Measurements from ENCODE around the gene CD180.

DNA sequence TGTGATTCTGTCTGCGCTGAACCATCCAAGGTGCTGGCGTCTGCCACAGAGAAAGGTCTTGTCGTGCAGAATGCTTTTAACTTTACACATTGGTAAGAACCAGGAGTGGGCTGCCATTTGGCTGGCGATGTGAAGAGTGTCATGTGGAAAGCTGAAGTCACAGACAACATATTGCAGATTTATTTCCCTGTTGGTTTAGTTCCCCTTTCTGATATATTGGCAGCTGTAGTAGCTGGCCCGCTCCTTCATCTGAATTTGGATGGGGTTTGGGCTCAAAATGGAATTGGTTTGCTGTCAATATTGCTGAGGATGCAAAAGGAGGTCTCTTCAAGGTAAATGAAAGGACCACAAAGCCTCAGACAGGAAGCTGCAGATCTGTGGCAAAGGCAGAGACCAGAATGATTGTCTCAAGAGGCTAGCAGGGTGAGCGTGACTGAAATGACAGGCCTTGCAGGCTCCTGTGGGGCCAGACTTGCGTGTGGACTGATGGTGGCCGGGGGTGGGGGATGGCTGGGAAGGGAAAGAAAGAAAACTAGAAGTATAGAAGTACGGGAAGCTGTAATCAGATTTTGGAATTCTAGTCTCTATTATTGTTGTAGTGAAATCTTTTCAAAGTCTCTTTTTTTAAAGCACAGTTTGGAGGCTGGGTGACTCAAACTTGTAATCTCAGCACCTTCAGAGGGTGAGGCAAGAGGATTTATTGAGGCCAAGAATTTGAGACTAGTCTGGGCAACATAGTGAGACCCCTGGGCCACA, 25.1 kb upstream of the CD180 start:
- TF ChIP-seq EZH2phosphoT487 (IDR thresholded peaks at IDR 0.05; ENCODE audit: insufficient read depth, low read depth) (no peak), EZH2 (IDR thresholded peaks at IDR 0.05; ENCODE audit: insufficient read depth, poor library complexity, severe bottlenecking) (no peak)
